Lung (tissue), 12 donors: ENCODE measurements around the gene DGCR2. TPM values are rescaled to one million over a fixed set of nuclear protein-coding genes. Genes with fewer than 3 reads are reported as not detected.
"Not testable (repeated sequence)": the region's sequence is repeated elsewhere in the genome, so short reads cannot be mapped to it uniquely, and the experiment has no call there.

ENCODE experiments used
- ATAC-seq: fragments of 200-7000 bp; cut with Tn5 transposase; one replicate; pipeline ENCODE4 v1.9.1; 2020; ENCODE audit warnings: moderate number of reproducible peaks; ENCODE audit not compliant: insufficient read depth, low FRiP score
- DNase-seq, 3 donors: peaks; one replicate each; pipeline ENCODE4 v3.0.0-alpha.2; 2013 to 2017
- H3K27ac ChIP-seq, 2 donors: one replicate each; pipeline ENCODE4 v1.5.1; 2013; ENCODE audit warnings: mild to moderate bottlenecking in 2 of 2, moderate library complexity in 2 of 2, control low read depth in 1 of 2, inconsistent platforms in 1 of 2, low read depth in 1 of 2, low read length in 1 of 2
- H3K27me3 ChIP-seq, 3 donors: one replicate each; pipeline ENCODE4 v1.5.1; 2013; ENCODE audit warnings: low read length in 2 of 3; ENCODE audit not compliant: control insufficient read depth in 3 of 3, insufficient read depth in 3 of 3
- H3K36me3 ChIP-seq, 4 donors: one replicate each; pipeline ENCODE4 v1.5.1; 2013; ENCODE audit warnings: low read length in 4 of 4, mild to moderate bottlenecking in 1 of 4, moderate library complexity in 1 of 4; ENCODE audit not compliant: control insufficient read depth in 4 of 4, insufficient read depth in 4 of 4
- H3K4me1 ChIP-seq, 5 donors: one replicate each; pipeline ENCODE4 v1.5.1; 2013; ENCODE audit warnings: low read length in 5 of 5, mild to moderate bottlenecking in 2 of 5, moderate library complexity in 1 of 5; ENCODE audit not compliant: control insufficient read depth in 5 of 5, insufficient read depth in 5 of 5
- H3K4me3 ChIP-seq: one replicate; pipeline ENCODE4 v1.5.1; 2013; ENCODE audit warnings: mild to moderate bottlenecking, control low read depth, moderate library complexity
- H3K9ac ChIP-seq, 2 donors: one replicate each; pipeline ENCODE4 v1.5.1; 2013; ENCODE audit warnings: low read length in 2 of 2, control low read depth in 1 of 2; ENCODE audit not compliant: insufficient read depth in 1 of 2
- H3K9me3 ChIP-seq, 4 donors: one replicate each; pipeline ENCODE4 v1.5.1; 2013; ENCODE audit warnings: low read length in 3 of 4, mild to moderate bottlenecking in 1 of 4, moderate library complexity in 1 of 4; ENCODE audit not compliant: control insufficient read depth in 4 of 4, insufficient read depth in 3 of 4
- WGBS, 2 donors: extraction: QIAGEN DNeasy Blood & Tissue Kit; methylation state at CpG; one replicate each; pipeline ENCODE4 v1.1.7; 2013; 5-methylcytosine and 5-hydroxymethylcytosine counted together
- polyA plus RNA-seq, 2 donors: library from polyadenylated mRNA; stranded (reverse); fragments of 200-250 nt; gene quantifications; one replicate each; pipeline ENCODE4 v1.2.1, GENCODE V29; 2013
- total RNA-seq, 2 donors: library from RNA; depleted of rRNA in 1 of 2; stranded (reverse); fragments of >200 nt in 1 of 2; gene quantifications; one replicate each; pipeline ENCODE4 v1.2.1, GENCODE V29; 2014 to 2021
- TF ChIP-seq, protein P1 (sequence below): IDR thresholded peaks from 2 replicates; pipeline ENCODE4 v1.5.1; 2012; ENCODE audit warnings: mild to moderate bottlenecking; ENCODE audit errors: control extremely low read depth, extremely low read depth
- donor health status: control.
- donor health status: control.
- donor health status: Bipolar disorder and iron deficiency.
- donor health status: healthy.
- donor health status: DM: yes; HTN: yes; CAD: no.

DGCR2 gene
- total and polyA plus RNA-seq, 4 donors: 40.4 to 77.4 (median 50.5) TPM

GRCh38 chr22:19027371-19028059, 94.7 kb downstream of the DGCR2 start:
- not testable (repeated sequence) for H3K9ac ChIP-seq, DNase-seq, H3K36me3 ChIP-seq, H3K9me3 ChIP-seq, H3K4me1 ChIP-seq, ATAC-seq, H3K4me3 ChIP-seq, H3K27ac ChIP-seq
- H3K27me3 ChIP-seq: peaks cover 0 to 16% (median 7%) of the 10 kb centered on the region in 3 donors
- 47 to 66% methylated on average over 5 to 8 of the region's 8 CpGs for WGBS, 2 donors

- WGBS, 2 donors: 41% methylated on average over 4 of the region's 11 CpGs; no CpG with 5 or more reads in 1 of the 2 donors
- not testable (repeated sequence) for H3K9me3 ChIP-seq
Measured at GRCh38 chr22:19026080-19026479, 96.1 kb downstream of the DGCR2 start.

DNA sequence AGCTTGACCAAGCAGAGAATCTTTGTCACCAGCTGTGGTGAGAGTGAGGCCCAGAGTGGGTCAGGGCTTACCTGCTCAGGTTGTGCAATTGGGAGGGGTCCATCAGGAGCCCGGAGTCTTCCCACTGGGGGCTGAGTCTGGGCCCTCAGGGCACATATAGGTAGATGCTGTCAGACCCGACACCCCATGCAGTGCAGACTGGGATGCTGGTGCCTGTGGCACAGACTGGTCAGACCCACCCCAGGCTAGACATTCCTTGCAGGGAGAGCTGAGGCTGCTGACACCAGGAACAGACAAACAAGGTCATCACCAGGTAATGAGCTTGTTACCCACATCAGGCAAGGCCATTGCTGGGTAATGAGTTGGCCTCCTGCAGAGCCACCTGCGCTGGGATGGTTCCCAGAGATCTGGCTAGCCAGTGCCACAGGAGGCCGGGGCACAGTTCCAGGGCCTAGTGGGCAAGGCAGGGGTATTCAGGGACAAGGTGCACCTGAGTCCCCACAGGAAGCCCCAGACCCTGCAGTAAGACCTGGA, 97.2 kb downstream of the DGCR2 start:
- not testable (repeated sequence) for H3K27me3 ChIP-seq, H3K4me3 ChIP-seq, H3K36me3 ChIP-seq, H3K9me3 ChIP-seq, H3K27ac ChIP-seq, ATAC-seq, DNase-seq, H3K9ac ChIP-seq, H3K4me1 ChIP-seq
- WGBS, 2 donors: 89 to 92% methylated on average over 4 of the region's 4 CpGs

More at GRCh38 chr22:19026080-19026479, 96.1 kb downstream of the DGCR2 start:
- not testable (repeated sequence) for DNase-seq, H3K36me3 ChIP-seq, H3K9ac ChIP-seq, H3K4me1 ChIP-seq, ATAC-seq, H3K27ac ChIP-seq, H3K4me3 ChIP-seq
- H3K27me3 ChIP-seq: peaks cover 0 to 17% (median 7%) of the 10 kb centered on the region in 3 donors

DNA sequence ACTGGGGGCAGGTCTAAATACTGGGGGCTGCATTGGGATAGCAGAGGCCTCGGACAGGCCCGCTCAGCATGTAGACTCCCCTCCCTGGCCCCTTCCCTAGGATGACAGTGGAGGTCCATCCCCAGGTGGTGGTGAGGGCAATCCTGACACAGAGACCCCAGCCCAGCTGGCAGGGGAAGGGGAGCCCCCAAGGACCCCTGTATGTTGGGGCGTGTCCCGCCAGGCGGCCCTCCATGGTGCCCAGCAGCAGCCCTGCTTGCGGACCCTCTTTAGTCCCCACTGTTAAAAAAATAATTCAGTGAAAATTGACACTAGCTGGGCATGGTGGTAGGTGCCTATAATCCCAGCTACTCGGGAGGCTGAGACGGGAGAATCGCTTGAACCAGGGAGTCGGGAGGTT, 98.3 kb downstream of the DGCR2 start:
- ATAC-seq, H3K4me1 ChIP-seq, H3K4me3 ChIP-seq, DNase-seq, H3K9me3 ChIP-seq, H3K27me3 ChIP-seq, H3K27ac ChIP-seq, H3K9ac ChIP-seq, H3K36me3 ChIP-seq: not testable (repeated sequence)
- WGBS, 2 donors: 87 to 91% methylated on average over 8 of the region's 10 CpGs

- Histone ChIP-seq H3K27ac (no peak overlapping the region), H3K27me3 (peaks cover 0 to 6% (median 3%) of the 10 kb centered on the region in 3 donors), H3K9me3 (no peaks in the 10 kb centered on the region), H3K9ac (no peak overlapping the region), H3K4me1 (no peaks in the 10 kb centered on the region), H3K36me3 (no peaks in the 10 kb centered on the region), H3K4me3 (no peak overlapping the region)
- ATAC-seq (no peak), DNase-seq (no peak)
- 39 to 48% methylated on average over 8 of the region's 8 CpGs for WGBS, 2 donors
- TF ChIP-seq, protein P1, sequence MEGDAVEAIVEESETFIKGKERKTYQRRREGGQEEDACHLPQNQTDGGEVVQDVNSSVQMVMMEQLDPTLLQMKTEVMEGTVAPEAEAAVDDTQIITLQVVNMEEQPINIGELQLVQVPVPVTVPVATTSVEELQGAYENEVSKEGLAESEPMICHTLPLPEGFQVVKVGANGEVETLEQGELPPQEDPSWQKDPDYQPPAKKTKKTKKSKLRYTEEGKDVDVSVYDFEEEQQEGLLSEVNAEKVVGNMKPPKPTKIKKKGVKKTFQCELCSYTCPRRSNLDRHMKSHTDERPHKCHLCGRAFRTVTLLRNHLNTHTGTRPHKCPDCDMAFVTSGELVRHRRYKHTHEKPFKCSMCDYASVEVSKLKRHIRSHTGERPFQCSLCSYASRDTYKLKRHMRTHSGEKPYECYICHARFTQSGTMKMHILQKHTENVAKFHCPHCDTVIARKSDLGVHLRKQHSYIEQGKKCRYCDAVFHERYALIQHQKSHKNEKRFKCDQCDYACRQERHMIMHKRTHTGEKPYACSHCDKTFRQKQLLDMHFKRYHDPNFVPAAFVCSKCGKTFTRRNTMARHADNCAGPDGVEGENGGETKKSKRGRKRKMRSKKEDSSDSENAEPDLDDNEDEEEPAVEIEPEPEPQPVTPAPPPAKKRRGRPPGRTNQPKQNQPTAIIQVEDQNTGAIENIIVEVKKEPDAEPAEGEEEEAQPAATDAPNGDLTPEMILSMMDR: no peak
Measured at GRCh38 chr22:19022755-19023154, 99.5 kb downstream of the DGCR2 start.
